HEK293T (cell line): ENCODE data around the gene GLT6D1.

ENCODE experiments used
- ARNT ChIP-seq: fragments of 450-650 bp; IDR thresholded peaks from 2 replicates; pipeline ENCODE4 v1.6.1; 2017; ENCODE audit warnings: mild to moderate bottlenecking
- SP1 ChIP-seq: fragments of 450-650 bp; IDR thresholded peaks from 2 replicates; pipeline ENCODE4 v1.6.1; 2017
- ZNF384 ChIP-seq: fragments of 450-650 bp; IDR thresholded peaks from 2 replicates; pipeline ENCODE4 v1.6.1; 2016

- TF ChIP-seq ZNF384 (no peak), SP1 (no peak), ARNT (no peak)
These were observed 19.9 kb upstream of the GLT6D1 start for GRCh38 chr9:135659252-135659651.
